Tibial artery (tissue), 4 donors: ENCODE results near the gene C2orf74.
"Not testable (repeated sequence)": the region's sequence is repeated elsewhere in the genome, so short reads cannot be mapped to it uniquely, and the experiment has no call there.

ENCODE experiments used
- DNase-seq, 2 donors: peaks; one replicate each; pipeline ENCODE4 v3.0.0-alpha.2; 2019
- H3K27ac ChIP-seq, 2 donors: fragments of 200-600 bp; sonication (generic) in 1 of 2; 1 replicate in 1 of 2; 2 replicates in 1 of 2; pipeline ENCODE4 v1.5.1; 2018 to 2019; ENCODE audit warnings: mild to moderate bottlenecking in 1 of 2
- H3K27me3 ChIP-seq, 2 donors: fragments of 200-600 bp; sonication (generic) in 1 of 2; one replicate each; pipeline versions ENCODE4 v1.5.1 to v1.6.0; 2016 to 2019
- H3K36me3 ChIP-seq, 3 donors: fragments of 200-600 bp; sonication (generic) in 2 of 3; one replicate each; pipeline ENCODE4 v1.5.1; 2016 to 2019; ENCODE audit warnings: mild to moderate bottlenecking in 2 of 3
- H3K4me1 ChIP-seq, 4 donors: fragments of 200-600 bp; sonication (generic) in 2 of 4; 1 replicate in 3 of 4; 2 replicates in 1 of 4; pipeline ENCODE4 v1.5.1; 2016 to 2019
- H3K4me3 ChIP-seq, 2 donors: fragments of 200-600 bp; sonication (generic) in 1 of 2; 1 replicate in 1 of 2; 2 replicates in 1 of 2; pipeline ENCODE4 v1.5.1; 2018 to 2019; ENCODE audit warnings: mild to moderate bottlenecking in 2 of 2
- H3K9me3 ChIP-seq, 3 donors: fragments of 200-600 bp; sonication (generic) in 1 of 3; one replicate each; pipeline ENCODE4 v1.5.1; 2016 to 2019
- intact Hi-C: fragments of 100-400 bp; cut with DNase I; formaldehyde crosslinking; loops from one replicate; pipeline ENCODE4 v1.15.0; 2023; ENCODE audit warnings: low total_unique reads
- TF ChIP-seq, protein P1 (sequence below), 2 experiments: fragments of 200-600 bp in 1 of 2; fragments of 450-650 bp in 1 of 2; IDR thresholded peaks; one replicate each; pipeline ENCODE4 v1.5.1; 2017 to 2019; ENCODE audit warnings: antibody characterized with exemption in 2 of 2, mild to moderate bottlenecking in 1 of 2, moderate library complexity in 1 of 2

The C2orf74 gene

GRCh38 chr2:61125798-61126197, 36.2 kb upstream of the C2orf74 start:
- H3K4me1 ChIP-seq = no peaks in the 10 kb centered on the region
- DNase-seq = no peak
- H3K4me3 ChIP-seq = no peak overlapping the region
- no peak overlapping the region for H3K27ac ChIP-seq
- H3K27me3 ChIP-seq = no peaks in the 10 kb centered on the region
- intact Hi-C loops = no loop called here
- peaks cover 0 to 6% (median 0%) of the 10 kb centered on the region in 3 donors for H3K9me3 ChIP-seq
- TF ChIP-seq, protein P1, sequence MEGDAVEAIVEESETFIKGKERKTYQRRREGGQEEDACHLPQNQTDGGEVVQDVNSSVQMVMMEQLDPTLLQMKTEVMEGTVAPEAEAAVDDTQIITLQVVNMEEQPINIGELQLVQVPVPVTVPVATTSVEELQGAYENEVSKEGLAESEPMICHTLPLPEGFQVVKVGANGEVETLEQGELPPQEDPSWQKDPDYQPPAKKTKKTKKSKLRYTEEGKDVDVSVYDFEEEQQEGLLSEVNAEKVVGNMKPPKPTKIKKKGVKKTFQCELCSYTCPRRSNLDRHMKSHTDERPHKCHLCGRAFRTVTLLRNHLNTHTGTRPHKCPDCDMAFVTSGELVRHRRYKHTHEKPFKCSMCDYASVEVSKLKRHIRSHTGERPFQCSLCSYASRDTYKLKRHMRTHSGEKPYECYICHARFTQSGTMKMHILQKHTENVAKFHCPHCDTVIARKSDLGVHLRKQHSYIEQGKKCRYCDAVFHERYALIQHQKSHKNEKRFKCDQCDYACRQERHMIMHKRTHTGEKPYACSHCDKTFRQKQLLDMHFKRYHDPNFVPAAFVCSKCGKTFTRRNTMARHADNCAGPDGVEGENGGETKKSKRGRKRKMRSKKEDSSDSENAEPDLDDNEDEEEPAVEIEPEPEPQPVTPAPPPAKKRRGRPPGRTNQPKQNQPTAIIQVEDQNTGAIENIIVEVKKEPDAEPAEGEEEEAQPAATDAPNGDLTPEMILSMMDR (IDR thresholded peaks at IDR 0.05) = no peak
- peaks cover 0 to 5% (median under 1%) of the 10 kb centered on the region in 3 donors for H3K36me3 ChIP-seq

GRCh38 chr2:61128122-61128521, 33.9 kb upstream of the C2orf74 start:
- H3K4me1 ChIP-seq, intact Hi-C loops: not testable (repeated sequence)

DNA sequence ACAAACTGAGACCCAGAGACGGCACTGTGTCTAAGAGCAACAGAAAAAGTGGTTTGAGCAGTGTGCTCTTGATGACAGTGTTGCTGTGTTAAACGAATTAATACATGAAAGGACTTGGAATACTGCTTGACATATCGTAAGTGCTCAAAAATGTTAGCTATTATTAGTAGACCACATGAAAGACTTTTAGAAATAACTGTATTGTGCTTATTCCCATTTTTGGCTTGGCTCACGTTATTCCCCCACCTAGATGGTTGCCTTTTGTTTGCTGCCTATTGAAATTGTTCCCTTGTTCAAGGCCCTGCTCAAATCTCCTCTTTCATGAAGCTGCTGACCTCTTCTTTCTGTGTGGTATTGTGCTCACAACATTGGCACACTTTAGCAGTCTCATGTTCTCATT, 27.8 kb upstream of the C2orf74 start:
- H3K4me1 ChIP-seq = no peaks in the 10 kb centered on the region
- DNase-seq = no peak
- no peaks in the 10 kb centered on the region for H3K9me3 ChIP-seq
- no peaks in the 10 kb centered on the region for H3K36me3 ChIP-seq
- intact Hi-C loops = no loop called here
- no peak overlapping the region for H3K4me3 ChIP-seq
- no peaks in the 10 kb centered on the region for H3K27me3 ChIP-seq
- TF ChIP-seq, protein P1 (IDR thresholded peaks at IDR 0.05) = no peak
- H3K27ac ChIP-seq = no peak overlapping the region

More at GRCh38 chr2:61128122-61128521, 33.9 kb upstream of the C2orf74 start:
- not testable (repeated sequence) for H3K36me3 ChIP-seq, H3K4me3 ChIP-seq, H3K27me3 ChIP-seq, DNase-seq, H3K9me3 ChIP-seq, H3K27ac ChIP-seq

GRCh38 chr2:61135510-61135909, 26.5 kb upstream of the C2orf74 start:
- H3K4me1 ChIP-seq = no peaks in the 10 kb centered on the region
- no peak for DNase-seq
- no peak overlapping the region for H3K27ac ChIP-seq
- intact Hi-C loops = no loop called here
- H3K4me3 ChIP-seq = no peak overlapping the region
- TF ChIP-seq, protein P1 (IDR thresholded peaks at IDR 0.05) = peak; percentile 21 to 27
- H3K9me3 ChIP-seq = no peaks in the 10 kb centered on the region
- H3K27me3 ChIP-seq = no peaks in the 10 kb centered on the region
- H3K36me3 ChIP-seq = no peaks in the 10 kb centered on the region

DNA sequence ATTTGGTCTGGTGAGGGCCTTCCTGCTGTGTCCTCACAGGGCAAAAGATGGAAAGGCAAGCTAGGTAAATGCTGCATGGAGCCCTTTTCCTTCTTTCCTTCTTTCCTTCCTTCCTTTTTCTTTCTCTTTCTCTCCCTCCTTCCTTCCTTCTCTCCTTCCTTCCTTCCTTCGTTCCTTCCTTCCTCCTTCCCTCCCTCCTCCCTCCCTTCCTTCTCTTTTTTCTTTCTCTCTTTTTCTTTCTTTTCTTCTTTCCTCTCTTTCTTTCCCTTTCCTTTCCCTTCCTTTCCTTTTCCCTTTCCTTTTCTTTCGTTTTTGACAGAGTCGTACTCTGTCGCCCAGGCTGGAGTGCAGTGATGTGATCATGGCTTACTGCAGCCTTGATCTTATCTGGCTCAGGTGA, 23.1 kb upstream of the C2orf74 start:
- TF ChIP-seq, protein P1 (IDR thresholded peaks at IDR 0.05) = no peak

GRCh38 chr2:61141151-61141550, 20.8 kb upstream of the C2orf74 start:
- H3K27ac ChIP-seq = no peak overlapping the region
- no peaks in the 10 kb centered on the region for H3K27me3 ChIP-seq
- no peaks in the 10 kb centered on the region for H3K36me3 ChIP-seq
- peaks cover 0 to 10% (median 3%) of the 10 kb centered on the region in 4 donors for H3K4me1 ChIP-seq
- no peak for DNase-seq
- no peak overlapping the region for H3K4me3 ChIP-seq
- H3K9me3 ChIP-seq = no peaks in the 10 kb centered on the region
- TF ChIP-seq, protein P1 (IDR thresholded peaks at IDR 0.05) = no peak
- intact Hi-C loops = no loop called here

More for the DNA sequence above, 23.1 kb upstream of the C2orf74 start:
- H3K4me3 ChIP-seq = no peak overlapping the region
- no peak for DNase-seq
- H3K27me3 ChIP-seq = no peaks in the 10 kb centered on the region
- intact Hi-C loops = no loop called here
- no peaks in the 10 kb centered on the region for H3K4me1 ChIP-seq
- no peak overlapping the region for H3K27ac ChIP-seq
- no peaks in the 10 kb centered on the region for H3K36me3 ChIP-seq
- no peaks in the 10 kb centered on the region for H3K9me3 ChIP-seq
